ENCODE results near the gene CCDC92. TPM values are rescaled to one million over a fixed set of nuclear protein-coding genes. Genes with fewer than 3 reads are reported as not detected.

The CCDC92 gene
- total and polyA plus RNA-seq, 10 of the 15 experiments (the other 5 are each of a cell fraction or from before 2014, with no cell fraction given) = 0.53 to 11.8 (median 4.2) TPM

GRCh38 chr12:124001343-124001742 lies 28.7 kb upstream of the CCDC92 start (continued):
- TF ChIP-seq ZBTB4 (CRISPR knock-in tag; IDR thresholded peaks at IDR 0.05) = no peak
- no peak for TF ChIP-seq SUZ12 (IDR thresholded peaks at IDR 0.05; ENCODE audit: unreplicated experiment)
- no peak for TF ChIP-seq SP1 (IDR thresholded peaks at IDR 0.05; ENCODE audit: low read depth, low read length)
- TF ChIP-seq ETV6 (conservative IDR thresholded peaks at IDR 0.05 in 1 of 2, IDR thresholded peaks at IDR 0.05 in 1 of 2; ENCODE audit: borderline replicate concordance in 1 of 2, low read depth in 1 of 2) = no peak
- TF ChIP-seq ZNF274 (IDR thresholded peaks at IDR 0.05; ENCODE audit: insufficient read depth, insufficient read length) = no peak

- Histone ChIP-seq H4K20me1 (ENCODE audit: control insufficient read depth, insufficient read depth) (no peaks in the 10 kb centered on the region; the same call in 1 of the 2 replicates), H3K27me3 (replicated peaks in 1 of 2; ENCODE audit: control insufficient read depth in 2 of 2, insufficient read depth in 2 of 2, low read length in 1 of 2) (no peaks in the 10 kb centered on the region), H3K9me3 (replicated peaks; ENCODE audit: control insufficient read depth, insufficient read depth, low read length) (no peaks in the 10 kb centered on the region), H3K27ac (ENCODE audit: control insufficient read depth, insufficient read depth) (no peak overlapping the region), H2AFZ (ENCODE audit: control insufficient read depth, low read depth, low read length) (no peak overlapping the region), H3K4me3 (no peak overlapping the region), H3K4me1 (ENCODE audit: control insufficient read depth, insufficient read depth, low read length) (no peaks in the 10 kb centered on the region), H3K79me2 (ENCODE audit: control insufficient read depth, insufficient read depth, low read length) (no peaks in the 10 kb centered on the region), H3K9ac (ENCODE audit: control insufficient read depth, insufficient read depth, low read length) (no peak overlapping the region), H3K36me3 (ENCODE audit: control insufficient read depth in 2 of 2, insufficient read depth in 2 of 2, low read length in 1 of 2) (peaks cover 4 to 5% of the 10 kb centered on the region in 2 experiments), H3K4me2 (ENCODE audit: control insufficient read depth, insufficient read depth) (no peak overlapping the region)
- ChIA-PET RAD21 (ENCODE audit: unreplicated experiment) (no interaction called here), POLR2A (no interaction called here), SMC1A (ENCODE audit: uncharacterized antibody, unreplicated experiment) (interaction anchor here (1.2 kb wide), 1 partner anchor 15 kb away, joined by 3 read pairs; no protein-coding TSS in a partner anchor), CTCF (interaction anchor here (0.8 to 1.9 kb wide), 2 partner anchors 15 to 94 kb away, joined by 3 to 5 read pairs; no protein-coding TSS in a partner anchor)
- intact Hi-C loops (cut with micrococcal nuclease; ENCODE audit: unreplicated experiment) = no loop called here
- FAIRE-seq (no peak), DNase-seq (ENCODE audit: low read depth, low spot score) (no peak), ATAC-seq (no peak)
- in situ Hi-C loops (cut with MboI) = no loop called here
- BruUV-seq (replicated peaks) = no TSS peak
- 97% methylated on average over 5 of the region's 5 CpGs for WGBS (ENCODE audit: insufficient coverage, insufficient replicate concordance, low lambda C conversion rate, missing lambda C conversion rate)
- TF ChIP-seq CUX1 (IDR thresholded peaks at IDR 0.05; ENCODE audit: insufficient replicate concordance, low read depth, low read length) (no peak), SMAD5 (IDR thresholded peaks at IDR 0.05; ENCODE audit: low read depth) (no peak), RAD51 (IDR thresholded peaks at IDR 0.05) (no peak), ZBED1 (IDR thresholded peaks at IDR 0.05; ENCODE audit: borderline replicate concordance) (no peak), FOXM1 (IDR thresholded peaks at IDR 0.05; ENCODE audit: low read depth, low read length) (no peak), ZNF24 (IDR thresholded peaks at IDR 0.05) (no peak), HDGF (IDR thresholded peaks at IDR 0.05) (no peak), RCOR1 (conservative IDR thresholded peaks at IDR 0.05; ENCODE audit: low read depth, low read length) (no peak), NFIC (IDR thresholded peaks at IDR 0.05; ENCODE audit: low read depth, low read length) (no peak)
These were observed 27.5 kb upstream of the CCDC92 start for GRCh38 chr12:124000111-124000510.

Data from GM12878 (cell line).